Panc1 (cell line): ENCODE results near the gene PPP1R9A. TPM values are rescaled to one million over a fixed set of nuclear protein-coding genes. Genes with fewer than 3 reads are reported as not detected.

Experiments
- ATAC-seq: fragments of 200-7000 bp; cut with Tn5 transposase; 2 replicates; pipeline ENCODE4 v1.9.1; 2020; ENCODE audit warnings: mild to moderate bottlenecking, moderate library complexity
- BruUV-seq: library from RNA; stranded (reverse); fragments of 400-500 nt; replicated peaks from 2 replicates; lab custom pipeline; 2021; lab: Mats Ljungman, UMichigan
- CTCF ChIA-PET: fragments of 300-600 bp; sonication (Branson Sonifier 250); formaldehyde crosslinking; loops from one replicate; lab custom pipeline; 2022; ENCODE audit warnings: antibody characterized with exemption; lab: Charles Lee
- POLR2A ChIA-PET: fragments of 300-600 bp; sonication (Branson Sonifier 250); formaldehyde crosslinking; loops from one replicate; lab custom pipeline; 2022; ENCODE audit warnings: antibody characterized with exemption; lab: Charles Lee
- DNase-seq: peaks from one replicate; pipeline ENCODE4 v3.0.0-alpha.2; 2010; ENCODE audit warnings: low read depth, low spot score
- H3K27ac ChIP-seq: 2 replicates; pipeline ENCODE4 v1.5.1; 2011; ENCODE audit warnings: mild to moderate bottlenecking, low read length, inconsistent platforms
- H3K27me3 ChIP-seq: fragments of 200-500 bp; sonication (Bioruptor generic); 2 replicates; pipeline ENCODE4 v1.6.0; 2014; ENCODE audit warnings: low read length, inconsistent platforms; ENCODE audit not compliant: control insufficient read depth, insufficient read depth
- H3K36me3 ChIP-seq: fragments of 200-500 bp; sonication (Bioruptor generic); 2 replicates; pipeline ENCODE4 v1.5.1; 2014; ENCODE audit warnings: inconsistent platforms, mild to moderate bottlenecking, low read length, moderate library complexity; ENCODE audit not compliant: control insufficient read depth, insufficient read depth
- H3K4me1 ChIP-seq: 2 replicates; pipeline ENCODE4 v1.5.1; 2011; ENCODE audit warnings: inconsistent platforms, mild to moderate bottlenecking, low read length, moderate library complexity; ENCODE audit not compliant: control insufficient read depth, insufficient read depth
- H3K4me3 ChIP-seq, 2 experiments: 2 replicates each; pipeline ENCODE4 v1.5.1; 2011 to 2012; ENCODE audit warnings: low read depth in 2 of 2, low read length in 2 of 2, mild to moderate bottlenecking in 2 of 2, inconsistent platforms in 1 of 2, moderate library complexity in 1 of 2
- H3K9me3 ChIP-seq: fragments of 200-500 bp; sonication (Bioruptor generic); 2 replicates; pipeline ENCODE4 v1.5.1; 2014; ENCODE audit warnings: low read depth, mild to moderate bottlenecking, inconsistent platforms, low read length, moderate library complexity; ENCODE audit not compliant: control insufficient read depth, insufficient read depth
- CTCF ChIP-seq: fragments of 450-650 bp; IDR thresholded peaks from 2 replicates; pipeline ENCODE4 v1.5.1; 2017; ENCODE audit warnings: mild to moderate bottlenecking
- POLR2AphosphoS5 ChIP-seq: IDR thresholded peaks from 2 replicates; pipeline ENCODE4 v1.6.1; 2012; ENCODE audit warnings: mild to moderate bottlenecking, low read depth, low read length, moderate library complexity
- REST ChIP-seq, 2 experiments: IDR thresholded peaks; 2 replicates each; pipeline ENCODE4 v1.6.1; 2011 to 2012; ENCODE audit warnings: low read depth in 2 of 2, control low read depth in 1 of 2, low read length in 1 of 2, mild to moderate bottlenecking in 1 of 2, moderate library complexity in 1 of 2; ENCODE audit not compliant: insufficient read depth in 1 of 2
- SIN3A ChIP-seq: IDR thresholded peaks from 2 replicates; pipeline ENCODE4 v1.6.1; 2012; ENCODE audit warnings: low read depth, mild to moderate bottlenecking, low read length, moderate library complexity, borderline replicate concordance; ENCODE audit not compliant: insufficient read depth
- TCF7L2 ChIP-seq: IDR thresholded peaks from 2 replicates; pipeline ENCODE4 v1.6.1; 2011; ENCODE audit warnings: mild to moderate bottlenecking, low read depth, low read length, inconsistent platforms
- in situ Hi-C: cut with HindIII; loops from 2 replicates; pipeline ENCODE4 v1.10.0; 2016; ENCODE audit warnings: low sequenced_read_pairs, low pct_unique_long_range_greater_than_20kb
- intact Hi-C: fragments of 100-400 bp; cut with micrococcal nuclease; formaldehyde crosslinking; loops from one replicate; pipeline ENCODE4 v1.10.0; 2022; ENCODE audit not compliant: unreplicated experiment
- total RNA-seq: library from RNA; stranded (reverse); gene quantifications from one replicate; pipeline ENCODE4 v1.2.1, GENCODE V29; 2021; ENCODE audit not compliant: unreplicated experiment

The PPP1R9A gene
- total RNA-seq, 1 experiment from 2014 or later, result 5.0 TPM

DNA sequence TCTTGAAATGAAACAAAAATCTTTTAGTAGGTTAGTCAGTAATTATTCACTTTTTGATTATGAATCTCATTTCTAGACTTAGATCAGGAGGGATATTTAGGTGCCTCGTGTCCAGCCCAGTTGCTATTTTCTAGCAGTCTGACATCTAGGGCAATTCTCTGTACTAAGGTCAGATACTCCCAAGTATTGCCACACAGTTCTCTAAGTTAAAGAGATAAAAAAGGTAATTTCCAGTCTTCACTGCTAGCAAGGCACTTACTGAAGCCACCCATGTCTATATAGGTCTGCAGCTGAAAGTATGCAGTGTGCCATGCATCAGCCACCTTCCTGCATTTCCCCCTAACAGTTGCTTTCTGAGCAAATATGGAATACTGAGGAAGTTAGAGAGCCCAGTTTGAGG lies 333.5 kb downstream of the PPP1R9A start:
- Histone ChIP-seq H3K9me3 (no peaks in the 10 kb centered on the region; the same call in 1 of the 2 replicates), H3K36me3 (no peaks in the 10 kb centered on the region), H3K27me3 (no peaks in the 10 kb centered on the region), H3K4me1 (no peaks in the 10 kb centered on the region), H3K27ac (no peak overlapping the region), H3K4me3 (no peak overlapping the region)
- ATAC-seq, result no peak
- TF ChIP-seq POLR2AphosphoS5 (no peak), SIN3A (no peak), CTCF (no peak), TCF7L2 (no peak), REST (IDR thresholded peaks at IDR 0.05; ENCODE audit: insufficient read depth in 1 of 2, low read depth in 2 of 2, low read length in 1 of 2) (no peak)
- ChIA-PET POLR2A (no interaction called here), CTCF (no interaction called here)
- no peak for DNase-seq
- in situ Hi-C loops (no loop called here), intact Hi-C loops (no loop called here)
- BruUV-seq, result no TSS peak

DNA sequence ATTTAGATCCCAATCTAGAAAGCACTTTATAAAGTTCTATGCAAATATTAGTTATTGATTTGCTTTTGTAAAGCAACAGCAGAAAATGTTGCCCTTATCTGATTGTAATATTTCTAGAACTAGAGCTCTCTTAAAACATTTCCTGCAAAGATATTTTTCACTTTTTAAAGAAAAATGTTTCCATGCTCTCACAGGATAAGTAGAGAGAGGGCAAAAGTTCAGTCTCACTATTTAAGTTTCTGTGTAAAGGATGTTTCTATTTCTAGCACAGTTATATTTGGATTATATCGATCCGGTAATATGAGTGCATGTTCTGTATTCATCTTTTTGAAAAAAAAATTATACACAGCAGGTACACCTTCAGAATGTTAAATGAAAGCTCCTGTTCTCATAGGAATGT lies 334.9 kb downstream of the PPP1R9A start:
- Histone ChIP-seq H3K4me1 (no peaks in the 10 kb centered on the region), H3K27me3 (no peaks in the 10 kb centered on the region), H3K27ac (no peak overlapping the region), H3K9me3 (no peaks in the 10 kb centered on the region; the same call in 1 of the 2 replicates), H3K36me3 (no peaks in the 10 kb centered on the region), H3K4me3 (no peak overlapping the region)
- TF ChIP-seq TCF7L2 (no peak), CTCF (no peak), POLR2AphosphoS5 (no peak), REST (IDR thresholded peaks at IDR 0.05; ENCODE audit: insufficient read depth in 1 of 2, low read depth in 2 of 2, low read length in 1 of 2) (no peak), SIN3A (no peak)
- ChIA-PET CTCF (no interaction called here), POLR2A (no interaction called here)
- DNase-seq, result no peak
- no TSS peak for BruUV-seq
- ATAC-seq, result no peak
- in situ Hi-C loops, result no loop called here
- intact Hi-C loops, result no loop called here
